Fibroblast of lung (primary cell): Measurements from ENCODE around the gene POLE3. TPM values are rescaled to one million over a fixed set of nuclear protein-coding genes. Genes with fewer than 3 reads are reported as not detected.

Experiments used
- DNase-seq, 2 donors: peaks; one replicate each; pipeline versions ENCODE4 v3.0.0 to v3.0.0-alpha.2; 2010; ENCODE audit warnings: low read depth in 2 of 2
- H2AFZ ChIP-seq: 2 replicates; pipeline ENCODE4 v1.5.1; 2012; ENCODE audit warnings: low read length, control low read depth, inconsistent platforms
- H3K27ac ChIP-seq: 2 replicates; pipeline ENCODE4 v1.5.1; 2011; ENCODE audit warnings: low read length, control low read depth; ENCODE audit not compliant: insufficient read depth
- H3K27me3 ChIP-seq: 2 replicates; pipeline ENCODE4 v1.5.1; 2011; ENCODE audit warnings: mild to moderate bottlenecking, low read length; ENCODE audit not compliant: control insufficient read depth, insufficient read depth
- H3K36me3 ChIP-seq: 2 replicates; pipeline ENCODE4 v1.5.1; 2011; ENCODE audit warnings: low read length; ENCODE audit not compliant: control insufficient read depth, insufficient read depth
- H3K4me1 ChIP-seq: 2 replicates; pipeline ENCODE4 v1.5.1; 2011; ENCODE audit warnings: low read length; ENCODE audit not compliant: control insufficient read depth, insufficient read depth; ENCODE audit errors: extremely low read depth
- H3K4me2 ChIP-seq: 2 replicates; pipeline ENCODE4 v1.5.1; 2011; ENCODE audit warnings: low read length, control low read depth; ENCODE audit not compliant: insufficient read depth; ENCODE audit errors: extremely low read depth
- H3K4me3 ChIP-seq, 4 experiments: fragments of 200-600 bp in 1 of 4; sonication (generic) in 1 of 4; replicated peaks in 1 of 4; 2 replicates each; pipeline ENCODE4 v1.5.1; 2011 to 2016; ENCODE audit warnings: low read length in 4 of 4, low read depth in 3 of 4, mild to moderate bottlenecking in 3 of 4, control low read depth in 2 of 4, inconsistent platforms in 1 of 4, mixed read lengths in 1 of 4; ENCODE audit not compliant: insufficient read depth in 1 of 4; ENCODE audit errors: control extremely low read depth in 1 of 4
- H3K79me2 ChIP-seq: 2 replicates; pipeline ENCODE4 v1.5.1; 2012; ENCODE audit warnings: mild to moderate bottlenecking, low read length, inconsistent platforms; ENCODE audit not compliant: control insufficient read depth, insufficient read depth
- H3K9ac ChIP-seq: 2 replicates; pipeline ENCODE4 v1.5.1; 2011; ENCODE audit warnings: mild to moderate bottlenecking, low read length, control low read depth; ENCODE audit not compliant: insufficient read depth
- H3K9me3 ChIP-seq: 2 replicates; pipeline ENCODE4 v1.5.1; 2012; ENCODE audit warnings: low read depth, low read length; ENCODE audit not compliant: control insufficient read depth, insufficient read depth
- H4K20me1 ChIP-seq: 2 replicates; pipeline ENCODE4 v1.5.1; 2011; ENCODE audit warnings: low read length; ENCODE audit not compliant: control insufficient read depth, insufficient read depth; ENCODE audit errors: extremely low read depth
- CTCF ChIP-seq, 2 donors: IDR thresholded peaks in 1 of 2; conservative IDR thresholded peaks in 1 of 2; 1 replicate in 1 of 2; 2 replicates in 1 of 2; pipeline ENCODE4 v1.5.1; 2011 to 2012; ENCODE audit warnings: low read length in 2 of 2, control low read depth in 1 of 2, inconsistent platforms in 1 of 2, low read depth in 1 of 2, mild to moderate bottlenecking in 1 of 2
- EZH2 ChIP-seq: IDR thresholded peaks from 2 replicates; pipeline ENCODE4 v1.5.1; 2012; ENCODE audit warnings: low read length, control low read depth, mild to moderate bottlenecking; ENCODE audit errors: missing control alignments
- polyA plus RNA-seq, 2 donors: library from polyadenylated mRNA; depleted of rRNA in 1 of 2; stranded (reverse) in 1 of 2; unstranded in 1 of 2; fragments of >200 nt; gene quantifications; 2 replicates each; pipeline ENCODE4 v1.2.1, GENCODE V29; 2011 to 2012; ENCODE audit warnings: missing spikeins in 1 of 2
- total RNA-seq: library from RNA; depleted of rRNA; stranded (reverse); fragments of >200 nt; gene quantifications from 2 replicates; pipeline ENCODE4 v1.2.1, GENCODE V29; 2014

The POLE3 gene
- total and polyA plus RNA-seq, 2 donors (not counting 1 experiment from before 2014, with no cell fraction given) = 17.3 to 45.9 TPM

GRCh38 chr9:113363336-113363735 is 47.1 kb downstream of the POLE3 start:
- TF ChIP-seq CTCF (conservative IDR thresholded peaks at IDR 0.05 in 1 of 2, IDR thresholded peaks at IDR 0.05 in 1 of 2; ENCODE audit: low read depth in 1 of 2, low read length in 2 of 2) (no peak), EZH2 (no peak)
- Histone ChIP-seq H3K9ac (no peak overlapping the region), H3K27me3 (no peaks in the 10 kb centered on the region), H3K79me2 (no peaks in the 10 kb centered on the region), H3K4me3 (no peak overlapping the region), H4K20me1 (no peaks in the 10 kb centered on the region), H3K36me3 (no peaks in the 10 kb centered on the region), H3K4me1 (peaks cover 3% of the 10 kb centered on the region), H3K4me2 (no peak overlapping the region), H2AFZ (no peak overlapping the region), H3K9me3 (no peaks in the 10 kb centered on the region), H3K27ac (no peak overlapping the region)
- no peak for DNase-seq

DNA sequence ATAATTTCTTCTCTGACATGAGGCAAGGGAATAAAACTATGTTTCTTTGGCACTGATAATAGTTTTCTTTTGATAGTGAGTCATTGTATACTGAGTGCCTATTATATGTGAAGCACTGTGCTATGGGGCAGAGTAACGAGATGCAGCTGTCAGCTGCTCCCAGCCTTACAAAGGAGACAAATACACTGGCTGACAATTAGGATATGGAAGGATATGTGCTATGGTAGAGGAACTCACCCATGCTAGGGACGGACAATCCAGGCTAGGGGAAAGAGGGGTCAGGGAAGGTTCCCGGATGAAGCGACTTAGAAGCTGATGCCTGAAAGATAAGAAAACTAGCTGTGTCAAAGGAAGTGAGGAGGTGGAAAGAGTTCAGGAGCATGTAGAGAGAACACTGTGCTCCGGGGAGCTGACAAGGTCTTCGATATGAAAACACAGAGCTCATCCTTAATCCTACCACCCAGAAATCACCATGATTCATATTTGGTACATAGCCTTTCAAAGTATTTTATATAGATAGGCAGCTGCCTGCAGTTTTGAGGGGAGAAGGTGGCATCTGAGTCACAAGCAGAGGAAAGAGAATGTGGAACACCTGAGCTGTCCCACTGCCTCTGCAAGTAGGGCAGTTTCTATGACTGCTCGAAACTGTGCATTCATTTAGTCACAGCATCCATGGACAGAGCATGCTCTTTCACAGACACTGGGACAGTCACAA is 49.0 kb downstream of the POLE3 start:
- Histone ChIP-seq H3K4me1 (peaks cover 3% of the 10 kb centered on the region), H3K27ac (no peak overlapping the region), H3K36me3 (no peaks in the 10 kb centered on the region), H3K4me3 (no peak overlapping the region), H4K20me1 (no peaks in the 10 kb centered on the region), H2AFZ (no peak overlapping the region), H3K79me2 (no peaks in the 10 kb centered on the region), H3K9ac (no peak overlapping the region), H3K9me3 (no peaks in the 10 kb centered on the region), H3K4me2 (peak overlapping the region; percentile 66), H3K27me3 (peaks cover 4% of the 10 kb centered on the region)
- TF ChIP-seq EZH2 (no peak), CTCF (conservative IDR thresholded peaks at IDR 0.05 in 1 of 2, IDR thresholded peaks at IDR 0.05 in 1 of 2; ENCODE audit: low read depth in 1 of 2, low read length in 2 of 2) (no peak)
- peak; percentile 19 to 44 for DNase-seq

- no peaks in the 10 kb centered on the region for H3K36me3 ChIP-seq
- H3K9me3 ChIP-seq = no peaks in the 10 kb centered on the region
- H3K4me3 ChIP-seq = no peak overlapping the region
- TF ChIP-seq CTCF (conservative IDR thresholded peaks at IDR 0.05 in 1 of 2, IDR thresholded peaks at IDR 0.05 in 1 of 2; ENCODE audit: low read depth in 1 of 2, low read length in 2 of 2) (no peak), EZH2 (no peak)
- no peak overlapping the region for H3K4me2 ChIP-seq
- no peaks in the 10 kb centered on the region for H4K20me1 ChIP-seq
- H3K79me2 ChIP-seq = no peaks in the 10 kb centered on the region
- DNase-seq = no peak
- H3K27ac ChIP-seq = no peak overlapping the region
- H3K9ac ChIP-seq = no peak overlapping the region
- peaks cover 12% of the 10 kb centered on the region for H3K27me3 ChIP-seq
- H3K4me1 ChIP-seq = peaks cover 3% of the 10 kb centered on the region
- no peak overlapping the region for H2AFZ ChIP-seq
Observed at GRCh38 chr9:113360242-113360842, 50.1 kb downstream of the POLE3 start.
